Spleen (tissue), 11 donors: ENCODE data around the gene GLYATL3. TPM values are rescaled to one million over a fixed set of nuclear protein-coding genes. Genes with fewer than 3 reads are reported as not detected.

Source experiments
- DNase-seq: peaks from one replicate; pipeline ENCODE4 v3.0.0-alpha.2; 2020
- H3K27ac ChIP-seq, 8 donors: fragments of 200-600 bp; sonication (generic) in 7 of 8; 1 replicate in 4 of 8; 2 replicates in 4 of 8; pipeline versions ENCODE4 v1.5.0 to v1.8.0; 2016 to 2021; ENCODE audit warnings: inconsistent platforms in 4 of 8, mild to moderate bottlenecking in 4 of 8, moderate library complexity in 1 of 8
- H3K27me3 ChIP-seq, 7 donors: fragments of 200-600 bp; sonication (generic) in 6 of 7; replicated peaks in 1 of 7; 1 replicate in 4 of 7; 2 replicates in 3 of 7; pipeline versions ENCODE4 v1.5.0 to v1.8.0; 2016 to 2021; ENCODE audit warnings: inconsistent platforms in 3 of 7, mild to moderate bottlenecking in 1 of 7
- H3K36me3 ChIP-seq, 6 donors: fragments of 200-600 bp; sonication (generic) in 5 of 6; 1 replicate in 4 of 6; 2 replicates in 2 of 6; pipeline versions ENCODE4 v1.5.0 to v1.8.0; 2016 to 2021; ENCODE audit warnings: inconsistent platforms in 2 of 6
- H3K4me1 ChIP-seq, 6 donors: fragments of 200-600 bp; sonication (generic) in 5 of 6; 1 replicate in 3 of 6; 2 replicates in 3 of 6; pipeline versions ENCODE4 v1.5.0 to v1.8.0; 2016 to 2021; ENCODE audit warnings: inconsistent platforms in 3 of 6
- H3K4me3 ChIP-seq, 8 donors: fragments of 200-600 bp; sonication (generic) in 7 of 8; 1 replicate in 4 of 8; 2 replicates in 4 of 8; pipeline versions ENCODE4 v1.5.0 to v1.8.0; 2016 to 2021; ENCODE audit warnings: inconsistent platforms in 4 of 8, mild to moderate bottlenecking in 4 of 8, moderate library complexity in 2 of 8
- H3K9me3 ChIP-seq, 8 donors: fragments of 200-600 bp; sonication (generic) in 7 of 8; 1 replicate in 4 of 8; 2 replicates in 4 of 8; pipeline versions ENCODE4 v1.5.0 to v1.8.0; 2016 to 2021; ENCODE audit warnings: inconsistent platforms in 4 of 8
- POLR2A ChIP-seq, 3 donors: fragments of 450-650 bp; IDR thresholded peaks; one replicate each; pipeline ENCODE4 v1.5.1; 2017; ENCODE audit warnings: antibody characterized with exemption in 3 of 3, mild to moderate bottlenecking in 1 of 3
- POLR2AphosphoS5 ChIP-seq, 3 donors: sonication (generic); formaldehyde crosslinking; IDR thresholded peaks; one replicate each; pipeline ENCODE4 v1.5.1; 2017; ENCODE audit warnings: antibody characterized with exemption in 3 of 3
- WGBS, 5 donors: extraction: QIAGEN DNeasy Blood & Tissue Kit in 3 of 5; methylation state at CpG; one replicate each; pipeline versions ENCODE4 v1.1.5 to v1.1.7; 2013 to 2018; 5-methylcytosine and 5-hydroxymethylcytosine counted together
- intact Hi-C: fragments of 100-400 bp; cut with DNase I; formaldehyde crosslinking; loops from one replicate; pipeline ENCODE4 v1.15.0; 2023; ENCODE audit warnings: low total_unique reads
- polyA plus RNA-seq, 3 donors: library from polyadenylated mRNA; stranded (reverse); fragments of 200-250 nt; gene quantifications; one replicate each; pipeline ENCODE4 v1.2.1, GENCODE V29; 2013
- total RNA-seq, 7 donors: library from RNA; depleted of rRNA in 3 of 7; stranded (reverse); fragments of >200 nt in 3 of 7; fragmentation: NEBNext Ultra II Directional in 4 of 7; extraction: Animal tissue kit (Norgen Biotek cat#: 25700) in 4 of 7; gene quantifications; one replicate each; pipeline versions ENCODE4 v1.1.0 to v1.2.1, GENCODE V29; 2016 to 2021
- TF ChIP-seq, protein P1 (sequence below), 11 experiments: fragments of 200-600 bp in 7 of 11; fragments of 450-650 bp in 4 of 11; sonication (generic) in 4 of 11; IDR thresholded peaks in 8 of 11; conservative IDR thresholded peaks in 3 of 11; 1 replicate in 7 of 11; 2 replicates in 4 of 11; pipeline versions ENCODE4 v1.4.0 to v1.8.0; 2016 to 2021; ENCODE audit warnings: antibody characterized with exemption in 11 of 11, inconsistent platforms in 4 of 11, mild to moderate bottlenecking in 1 of 11
- donor health status: healthy with polysubstance abuse.
- donor health status: DM: no; HTN: no; CAD: no; lungs with moderate emphysema.
- donor health status: DM: no; HTN: no; CAD: no.
- donor health status: Bipolar disorder and iron deficiency.
- donor health status: healthy.
- donor health status: DM: no; HTN: no; CAD: no.
- donor health status: DM: yes; HTN: yes; CAD: no.

Gene GLYATL3
- total and polyA plus RNA-seq, 10 donors: not detected

DNA sequence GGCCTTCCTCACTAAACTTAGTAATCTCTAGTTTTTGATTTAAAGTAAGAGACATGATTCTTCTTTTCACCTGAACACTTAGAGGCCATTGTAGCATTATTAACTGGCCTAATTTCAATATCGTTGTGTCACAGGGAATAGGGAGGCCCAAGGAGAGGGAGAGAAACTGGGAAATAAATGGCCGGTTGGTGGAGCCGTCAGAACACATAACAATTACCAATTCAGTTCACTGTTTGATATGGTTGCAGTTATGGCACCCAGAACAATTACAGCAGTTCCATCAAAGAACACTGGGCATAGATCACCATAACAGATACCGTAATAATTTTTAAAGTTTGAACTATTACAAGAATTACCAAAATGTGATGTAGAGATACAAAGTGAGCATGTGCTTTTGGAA is 9.1 kb upstream of the GLYATL3 start:
- Histone ChIP-seq H3K9me3 (no peaks in the 10 kb centered on the region), H3K4me1 (no peaks in the 10 kb centered on the region), H3K36me3 (peaks cover 0 to 82% (median 38%) of the 10 kb centered on the region in 6 donors), H3K27me3 (no peaks in the 10 kb centered on the region), H3K27ac (no peak overlapping the region), H3K4me3 (no peak overlapping the region)
- 90 to 99% (median 96%) methylated on average over 4 of the region's 4 CpGs for WGBS, 5 donors
- intact Hi-C loops: no loop called here
- TF ChIP-seq, protein P1, sequence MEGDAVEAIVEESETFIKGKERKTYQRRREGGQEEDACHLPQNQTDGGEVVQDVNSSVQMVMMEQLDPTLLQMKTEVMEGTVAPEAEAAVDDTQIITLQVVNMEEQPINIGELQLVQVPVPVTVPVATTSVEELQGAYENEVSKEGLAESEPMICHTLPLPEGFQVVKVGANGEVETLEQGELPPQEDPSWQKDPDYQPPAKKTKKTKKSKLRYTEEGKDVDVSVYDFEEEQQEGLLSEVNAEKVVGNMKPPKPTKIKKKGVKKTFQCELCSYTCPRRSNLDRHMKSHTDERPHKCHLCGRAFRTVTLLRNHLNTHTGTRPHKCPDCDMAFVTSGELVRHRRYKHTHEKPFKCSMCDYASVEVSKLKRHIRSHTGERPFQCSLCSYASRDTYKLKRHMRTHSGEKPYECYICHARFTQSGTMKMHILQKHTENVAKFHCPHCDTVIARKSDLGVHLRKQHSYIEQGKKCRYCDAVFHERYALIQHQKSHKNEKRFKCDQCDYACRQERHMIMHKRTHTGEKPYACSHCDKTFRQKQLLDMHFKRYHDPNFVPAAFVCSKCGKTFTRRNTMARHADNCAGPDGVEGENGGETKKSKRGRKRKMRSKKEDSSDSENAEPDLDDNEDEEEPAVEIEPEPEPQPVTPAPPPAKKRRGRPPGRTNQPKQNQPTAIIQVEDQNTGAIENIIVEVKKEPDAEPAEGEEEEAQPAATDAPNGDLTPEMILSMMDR (IDR thresholded peaks at IDR 0.05 in 8 of 11, conservative IDR thresholded peaks at IDR 0.05 in 3 of 11): no peak
- TF ChIP-seq POLR2A (IDR thresholded peaks at IDR 0.05) (no peak), POLR2AphosphoS5 (IDR thresholded peaks at IDR 0.05) (no peak)
- no peak for DNase-seq

DNA sequence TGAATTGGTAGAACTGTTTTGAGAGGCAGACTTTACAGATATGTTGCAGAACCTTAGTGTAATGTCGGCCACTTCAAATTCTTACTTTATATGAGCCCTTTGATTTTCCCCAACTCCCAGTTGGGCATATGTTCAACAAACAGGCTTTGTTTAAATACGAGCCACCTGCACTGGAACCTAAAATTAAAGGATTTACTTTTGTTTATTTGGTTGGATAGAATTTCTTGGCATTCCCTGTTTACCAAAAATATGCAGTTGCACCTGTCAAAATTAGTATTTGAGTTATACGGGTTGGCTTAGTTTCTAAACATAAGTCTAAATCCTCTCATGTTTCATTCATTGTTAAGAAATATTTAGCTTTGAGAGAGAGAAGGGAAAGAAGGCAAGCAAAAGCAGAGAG is 2.4 kb upstream of the GLYATL3 start:
- WGBS, 5 donors: 89 to 93% (median 91%) methylated on average over 3 of the region's 3 CpGs
- Histone ChIP-seq H3K27me3 (no peaks in the 10 kb centered on the region), H3K4me1 (no peaks in the 10 kb centered on the region), H3K4me3 (no peak overlapping the region), H3K27ac (no peak overlapping the region), H3K36me3 (peaks cover 0 to 28% (median 1%) of the 10 kb centered on the region in 6 donors), H3K9me3 (no peaks in the 10 kb centered on the region)
- TF ChIP-seq POLR2A (IDR thresholded peaks at IDR 0.05) (no peak), POLR2AphosphoS5 (IDR thresholded peaks at IDR 0.05) (no peak)
- TF ChIP-seq, protein P1 (IDR thresholded peaks at IDR 0.05 in 8 of 11, conservative IDR thresholded peaks at IDR 0.05 in 3 of 11): no peak
- DNase-seq: no peak
- intact Hi-C loops: no loop called here

DNA sequence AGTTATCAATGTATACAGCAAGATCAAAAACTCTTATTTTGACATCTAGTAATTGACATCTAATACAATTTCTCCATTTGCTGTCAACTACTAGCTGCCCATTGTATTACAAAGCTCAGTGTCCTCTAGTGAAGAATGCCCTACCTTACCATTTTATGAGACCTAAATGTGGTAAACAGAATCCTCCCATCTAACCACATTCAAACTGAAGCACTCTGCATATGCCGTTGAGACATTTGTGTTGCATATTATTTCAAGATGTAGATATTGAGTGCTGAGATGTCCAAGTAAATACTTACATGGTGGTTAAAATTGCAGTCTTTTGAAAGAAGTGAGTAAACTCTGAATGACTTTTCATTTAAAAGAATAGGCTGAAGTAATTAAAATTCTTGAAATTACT is 597 bp upstream of the GLYATL3 start:
- Histone ChIP-seq H3K27ac (no peak overlapping the region), H3K36me3 (peaks cover 0 to 10% (median 0%) of the 10 kb centered on the region in 6 donors), H3K27me3 (no peaks in the 10 kb centered on the region), H3K4me1 (no peaks in the 10 kb centered on the region), H3K4me3 (no peak overlapping the region), H3K9me3 (no peaks in the 10 kb centered on the region)
- WGBS, 5 donors: 77 to 91% (median 81%) methylated on average over 1 of the region's 1 CpG
- intact Hi-C loops: no loop called here
- TF ChIP-seq POLR2AphosphoS5 (IDR thresholded peaks at IDR 0.05) (no peak), POLR2A (IDR thresholded peaks at IDR 0.05) (no peak)
- TF ChIP-seq, protein P1 (IDR thresholded peaks at IDR 0.05 in 8 of 11, conservative IDR thresholded peaks at IDR 0.05 in 3 of 11): no peak
- no peak for DNase-seq

DNA sequence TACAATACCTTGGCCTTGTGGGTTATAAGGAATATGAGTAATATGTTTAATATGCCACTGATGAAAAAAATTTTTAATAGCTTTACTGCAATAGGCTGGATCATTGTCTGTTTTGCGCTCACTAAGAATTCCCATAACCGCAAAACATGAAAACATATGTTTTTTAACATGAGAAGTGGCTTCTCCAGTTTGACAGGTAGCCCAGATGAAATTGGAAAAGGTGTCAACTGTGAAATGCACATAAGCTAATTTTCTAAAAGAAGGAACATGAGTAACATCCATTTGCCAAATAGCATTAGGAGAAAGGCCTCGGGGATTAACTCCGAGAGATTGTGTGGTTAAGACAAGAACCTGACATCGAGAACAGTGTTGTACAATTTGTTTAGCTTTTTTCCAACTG is 4.9 kb downstream of the GLYATL3 start:
- WGBS, 5 donors: 73 to 97% (median 88%) methylated on average over 5 of the region's 5 CpGs
- no peaks in the 10 kb centered on the region for H3K36me3 ChIP-seq
- no peak overlapping the region for H3K4me3 ChIP-seq
- peaks cover 0 to 9% (median 0%) of the 10 kb centered on the region in 8 donors for H3K9me3 ChIP-seq
- TF ChIP-seq POLR2AphosphoS5 (IDR thresholded peaks at IDR 0.05): no peak
- no peak for TF ChIP-seq POLR2A (IDR thresholded peaks at IDR 0.05)
- intact Hi-C loops: no loop called here
- H3K4me1 ChIP-seq: no peaks in the 10 kb centered on the region
- DNase-seq: no peak
- H3K27ac ChIP-seq: no peak overlapping the region
- H3K27me3 ChIP-seq: peaks cover 0 to 4% (median 0%) of the 10 kb centered on the region in 7 donors
